KOPT-K1 (cell line): ENCODE data around the gene TMEM74B.

ENCODE experiments used
- H3K27ac ChIP-seq: fragments of 200-600 bp; sonication (generic); 2 replicates; pipeline ENCODE4 v1.5.1; 2016; ENCODE audit warnings: antibody characterized with exemption, mild to moderate bottlenecking, low read depth, low read length; ENCODE audit not compliant: poor library complexity, severe bottlenecking
- H3K36me3 ChIP-seq: fragments of 200-600 bp; sonication (generic); 2 replicates; pipeline ENCODE4 v1.5.1; 2017; ENCODE audit warnings: antibody characterized with exemption, mild to moderate bottlenecking, low read length, moderate library complexity; ENCODE audit not compliant: insufficient read depth
- H3K9me3 ChIP-seq: fragments of 200-600 bp; sonication (generic); 2 replicates; pipeline ENCODE4 v1.5.1; 2017; ENCODE audit warnings: antibody characterized with exemption, low read length, mild to moderate bottlenecking; ENCODE audit not compliant: insufficient read depth, poor library complexity, severe bottlenecking

Gene TMEM74B

DNA sequence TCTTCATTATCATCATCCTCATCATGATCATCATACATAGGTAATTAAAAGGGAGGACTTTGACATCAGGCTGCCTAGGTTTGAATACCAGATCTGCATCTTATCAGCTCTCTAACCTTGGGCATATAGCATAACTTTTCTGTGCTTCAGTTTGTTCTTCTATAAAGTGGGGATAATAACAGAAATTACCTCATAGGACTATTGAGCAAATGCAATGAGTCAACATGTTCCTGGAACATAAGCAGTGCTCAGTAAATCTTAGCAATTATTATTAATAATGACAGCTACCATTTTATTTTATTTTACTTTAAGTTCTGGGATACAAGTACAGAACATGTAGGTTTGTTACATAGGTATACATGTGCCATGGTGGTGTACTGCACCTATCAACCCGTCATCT is 25.7 kb upstream of the TMEM74B start:
- Histone ChIP-seq H3K9me3 (no peaks in the 10 kb centered on the region), H3K27ac (no peak overlapping the region), H3K36me3 (no peaks in the 10 kb centered on the region)

DNA sequence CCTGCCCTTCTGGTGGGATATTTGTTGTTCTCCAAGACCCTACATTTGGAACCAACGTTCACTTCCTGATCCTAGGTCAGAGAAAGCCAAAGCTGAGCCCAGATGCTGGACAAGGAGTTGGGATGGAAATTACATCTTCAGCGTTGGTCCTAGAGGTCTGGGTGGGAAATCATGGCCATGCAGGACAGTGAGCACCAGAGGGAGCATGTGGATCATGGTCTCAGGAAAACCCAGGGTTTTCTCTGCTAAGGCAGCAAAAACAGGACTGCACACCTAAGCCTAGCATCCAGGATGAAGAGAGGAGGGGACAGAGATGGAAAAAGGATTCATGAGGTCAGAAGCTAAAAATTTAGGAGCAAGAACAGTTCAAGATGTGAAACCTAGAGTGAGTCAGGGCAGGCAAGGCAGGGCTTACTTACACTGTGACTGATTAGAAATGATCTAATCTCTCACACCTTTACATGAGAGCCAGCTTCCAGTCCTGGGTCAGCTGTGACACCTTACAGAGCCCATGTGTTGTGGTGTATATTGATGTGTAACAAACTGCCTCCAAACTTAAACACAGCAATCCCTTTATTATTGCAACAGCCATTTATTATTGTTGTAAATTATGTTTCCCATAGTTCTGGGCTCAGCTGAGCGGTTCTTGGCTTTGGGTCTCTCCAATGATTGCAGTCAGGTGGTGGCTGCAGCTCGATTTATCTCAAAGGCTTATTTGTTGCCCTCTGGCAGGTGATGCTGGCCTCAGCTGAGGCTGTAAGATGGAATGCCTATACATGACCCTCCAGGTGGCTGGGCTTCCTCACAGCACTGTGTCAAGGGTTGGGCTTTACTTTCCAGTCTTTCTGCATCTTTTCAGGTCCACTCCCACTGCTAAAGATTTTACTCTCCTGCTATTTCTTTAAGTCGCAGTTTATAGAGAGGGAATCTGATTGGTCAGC is 24.9 kb upstream of the TMEM74B start:
- Histone ChIP-seq H3K36me3 (no peaks in the 10 kb centered on the region), H3K27ac (no peak overlapping the region), H3K9me3 (no peaks in the 10 kb centered on the region)

DNA sequence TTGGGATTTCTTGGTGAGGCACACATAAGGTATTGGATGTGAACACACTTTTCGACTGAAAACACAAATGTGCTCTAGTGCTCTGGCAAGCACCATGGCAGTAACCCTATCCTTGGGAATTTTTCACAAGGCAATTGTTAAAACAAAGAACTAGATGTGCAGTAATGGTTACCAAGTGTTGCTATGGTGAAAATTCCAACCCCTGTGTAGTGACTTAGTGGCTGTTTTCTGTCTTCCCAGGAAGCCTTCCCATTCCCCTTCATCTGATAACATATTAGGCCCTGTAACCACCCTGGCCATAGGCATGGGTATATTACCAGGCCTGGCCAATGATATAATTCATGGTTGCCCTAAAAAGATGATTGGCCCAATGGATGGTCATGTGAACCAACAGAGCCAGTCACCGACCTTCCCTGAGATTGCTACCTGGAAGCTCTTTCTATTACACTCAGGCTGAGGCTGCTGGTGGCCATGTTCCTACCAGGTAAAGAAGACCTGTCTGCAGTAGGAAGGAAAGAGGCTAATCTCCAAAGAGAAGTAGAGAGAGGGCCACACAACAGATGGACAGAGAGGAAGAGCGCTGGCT is 22.6 kb upstream of the TMEM74B start:
- Histone ChIP-seq H3K36me3 (no peaks in the 10 kb centered on the region), H3K27ac (no peak overlapping the region), H3K9me3 (no peaks in the 10 kb centered on the region)

DNA sequence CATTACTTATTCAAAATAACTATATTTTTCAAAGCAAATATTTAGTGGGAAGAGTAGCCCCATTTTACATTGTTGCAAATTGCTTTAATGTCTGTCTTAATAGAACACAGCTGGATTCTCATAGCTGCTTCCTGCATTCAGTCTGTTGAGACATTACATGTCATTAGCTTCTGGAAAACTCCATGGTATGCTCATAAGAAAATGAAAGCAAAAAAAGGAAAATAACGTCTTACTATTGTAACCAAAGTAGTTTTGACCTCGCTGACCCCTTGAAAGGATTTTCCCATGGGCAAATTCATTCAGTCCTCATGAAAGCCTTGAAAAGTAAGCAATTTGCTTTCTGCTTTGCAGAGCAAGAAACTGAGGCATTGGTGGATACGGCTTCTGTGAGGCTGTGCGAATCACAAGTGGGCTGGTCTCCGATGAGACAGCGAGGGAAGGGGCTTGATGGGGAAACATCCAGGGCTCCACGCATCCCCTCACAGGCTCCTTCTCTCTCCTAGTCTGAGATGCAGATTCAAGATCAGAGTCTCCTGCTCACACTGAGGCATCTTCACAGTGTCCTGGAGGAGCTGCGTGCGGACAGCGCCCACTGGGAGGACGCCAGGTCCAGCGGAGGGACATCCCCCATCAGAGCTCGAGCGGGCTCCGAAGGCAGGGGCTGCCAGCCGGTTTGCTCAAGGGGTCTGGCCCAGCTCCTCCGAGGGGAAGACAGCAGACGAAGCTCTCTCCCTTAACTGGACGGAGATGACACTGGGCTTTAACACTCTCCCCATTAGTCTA is 21.8 kb upstream of the TMEM74B start:
- H3K9me3 ChIP-seq = no peaks in the 10 kb centered on the region
- no peak overlapping the region for H3K27ac ChIP-seq
- H3K36me3 ChIP-seq = no peaks in the 10 kb centered on the region

DNA sequence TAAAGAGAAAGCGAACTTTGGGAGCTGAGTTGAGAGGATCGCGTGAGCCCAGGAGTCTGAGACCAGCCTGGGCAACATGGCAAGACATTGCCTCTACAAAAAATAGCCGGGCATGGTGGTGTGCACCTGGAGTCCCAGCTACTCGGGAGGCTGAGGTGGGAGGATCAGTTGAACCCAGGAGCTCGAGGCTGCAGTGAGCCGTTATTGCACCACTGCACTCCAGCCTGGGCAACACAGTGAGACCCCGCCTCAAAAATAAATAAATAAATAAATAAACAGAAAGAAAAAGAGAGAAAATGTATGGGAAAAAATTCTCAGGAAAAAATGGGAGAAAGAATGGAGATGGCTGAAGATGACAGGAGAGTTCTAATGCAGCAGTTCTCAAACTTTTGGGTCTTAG is 21.0 kb upstream of the TMEM74B start:
- H3K36me3 ChIP-seq = no peaks in the 10 kb centered on the region
- H3K9me3 ChIP-seq = no peaks in the 10 kb centered on the region
- H3K27ac ChIP-seq = no peak overlapping the region

DNA sequence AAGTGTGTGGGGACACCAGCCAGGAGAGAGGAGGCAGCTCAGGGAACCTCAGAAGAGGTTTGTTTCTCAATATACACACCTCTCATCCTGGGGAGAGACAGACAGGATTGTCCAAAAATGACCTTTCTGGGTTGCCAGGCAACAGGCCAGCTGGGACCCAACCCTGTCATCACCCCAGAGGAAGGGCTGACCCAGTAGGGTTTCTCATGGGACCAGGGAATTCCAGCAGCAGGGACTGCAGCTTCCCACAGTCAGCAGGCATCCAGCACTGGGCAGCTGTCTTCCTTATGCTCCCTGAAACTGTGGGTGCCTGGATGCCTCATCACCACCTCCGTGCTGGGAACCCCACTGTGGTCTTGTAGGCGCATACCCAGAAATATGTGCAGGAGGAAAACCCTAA is 19.8 kb upstream of the TMEM74B start:
- Histone ChIP-seq H3K9me3 (no peaks in the 10 kb centered on the region), H3K36me3 (no peaks in the 10 kb centered on the region), H3K27ac (no peak overlapping the region)

DNA sequence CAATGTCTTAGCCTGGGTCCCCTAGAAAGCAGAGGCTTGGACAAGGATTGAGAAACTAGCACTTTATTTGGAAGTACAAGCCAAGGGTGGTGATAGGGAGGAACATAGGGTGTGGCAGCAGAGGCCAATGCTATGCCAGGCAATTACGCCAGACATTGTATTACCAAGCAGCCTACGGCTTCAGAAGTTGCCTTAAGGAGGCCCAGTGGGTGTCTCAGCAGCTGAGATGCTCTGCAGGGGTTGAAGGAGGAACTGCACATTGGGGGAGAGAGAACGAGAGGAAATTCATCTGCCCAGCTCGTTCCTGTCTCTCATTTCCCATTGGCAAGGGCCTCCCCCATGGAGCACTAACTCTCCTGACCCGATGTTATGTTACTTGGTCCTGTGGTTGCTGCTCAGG is 19.3 kb upstream of the TMEM74B start:
- H3K27ac ChIP-seq = no peak overlapping the region
- H3K9me3 ChIP-seq = no peaks in the 10 kb centered on the region
- H3K36me3 ChIP-seq = no peaks in the 10 kb centered on the region

DNA sequence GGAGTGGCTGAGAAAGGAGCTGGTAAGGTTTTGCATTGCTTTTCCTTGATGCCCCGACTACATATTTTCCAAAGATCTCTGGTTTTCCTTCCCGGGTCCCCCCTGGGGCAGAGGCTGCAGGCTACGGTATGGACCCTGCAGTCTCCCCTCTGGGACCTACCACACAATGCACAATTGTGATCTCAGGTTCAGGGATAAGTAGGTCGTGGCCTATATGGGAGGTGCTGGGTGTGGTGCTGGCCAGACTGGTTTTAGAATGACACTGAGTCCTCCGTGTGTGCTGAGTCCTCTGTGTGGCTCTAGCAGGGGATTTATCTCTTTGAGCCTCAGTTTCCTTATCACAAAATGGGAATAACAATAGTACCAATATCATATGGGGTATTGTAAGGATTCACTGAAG is 18.8 kb upstream of the TMEM74B start:
- Histone ChIP-seq H3K27ac (no peak overlapping the region), H3K36me3 (no peaks in the 10 kb centered on the region), H3K9me3 (no peaks in the 10 kb centered on the region)

DNA sequence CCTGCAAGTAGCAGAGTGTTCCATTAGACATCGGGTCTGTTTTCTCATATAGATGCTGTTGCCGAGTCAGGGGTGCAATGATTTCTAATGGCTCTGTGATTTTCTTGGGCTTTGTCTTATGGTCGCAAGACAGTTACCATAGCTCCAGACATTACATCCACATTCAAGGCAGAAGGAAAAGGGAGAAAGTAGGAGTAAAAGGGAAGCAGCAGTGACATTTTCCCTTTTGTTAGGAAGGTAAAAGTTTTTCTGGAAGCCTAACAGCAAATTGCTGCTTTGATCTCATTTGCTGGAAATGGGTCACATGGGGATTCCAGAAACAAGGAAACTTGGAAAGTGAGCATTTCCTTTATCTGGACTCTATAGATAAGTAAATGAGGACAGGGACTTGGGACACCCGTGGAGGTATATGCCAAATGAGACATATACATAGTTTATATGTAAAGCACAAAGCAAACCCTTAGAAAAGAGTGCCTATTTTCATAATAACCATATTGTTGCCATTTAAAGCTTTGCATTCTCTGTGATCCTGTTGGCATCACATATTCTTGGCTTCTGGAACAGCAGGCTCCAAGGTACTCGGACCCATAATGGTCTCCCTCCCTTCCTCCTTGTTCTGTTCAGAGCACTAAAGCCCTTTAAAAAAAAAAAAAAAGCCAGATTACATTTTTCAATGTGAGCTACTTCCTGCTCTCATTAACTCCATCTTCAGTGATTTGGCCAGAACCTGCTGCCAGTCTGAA is 18.2 kb upstream of the TMEM74B start, which contains the start of gene C20orf202:
Gene C20orf202, plus strand, starts transcription at position 693 of the 743 bp plus-strand sequence. CDS start 132 bp downstream, outside the sequence.
- Histone ChIP-seq H3K27ac (no peak within 1 kb of the TSS), H3K9me3 (no peaks in the 10 kb centered on the region), H3K36me3 (no peaks in the 10 kb centered on the region)

DNA sequence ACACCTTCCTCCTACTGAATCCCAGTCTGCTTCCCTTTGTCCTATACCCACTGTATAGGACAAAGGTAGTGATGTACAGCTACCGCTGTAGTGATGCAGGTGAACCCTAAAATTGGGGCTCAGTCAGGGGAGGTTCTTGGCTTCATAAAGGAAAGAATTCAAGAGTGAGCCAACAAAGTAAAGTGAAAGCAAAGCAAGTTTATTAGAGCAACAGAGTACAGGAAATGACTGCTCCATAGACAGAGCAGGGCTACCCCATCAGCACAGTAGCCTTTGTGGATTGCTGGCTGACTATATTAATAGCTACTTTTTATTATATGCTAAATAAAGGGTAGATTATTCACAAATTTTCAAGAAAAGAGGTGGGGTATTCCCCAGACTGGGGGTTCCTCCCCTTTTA is 15.2 kb upstream of the TMEM74B start:
- Histone ChIP-seq H3K36me3 (no peaks in the 10 kb centered on the region), H3K27ac (no peak overlapping the region), H3K9me3 (no peaks in the 10 kb centered on the region)

DNA sequence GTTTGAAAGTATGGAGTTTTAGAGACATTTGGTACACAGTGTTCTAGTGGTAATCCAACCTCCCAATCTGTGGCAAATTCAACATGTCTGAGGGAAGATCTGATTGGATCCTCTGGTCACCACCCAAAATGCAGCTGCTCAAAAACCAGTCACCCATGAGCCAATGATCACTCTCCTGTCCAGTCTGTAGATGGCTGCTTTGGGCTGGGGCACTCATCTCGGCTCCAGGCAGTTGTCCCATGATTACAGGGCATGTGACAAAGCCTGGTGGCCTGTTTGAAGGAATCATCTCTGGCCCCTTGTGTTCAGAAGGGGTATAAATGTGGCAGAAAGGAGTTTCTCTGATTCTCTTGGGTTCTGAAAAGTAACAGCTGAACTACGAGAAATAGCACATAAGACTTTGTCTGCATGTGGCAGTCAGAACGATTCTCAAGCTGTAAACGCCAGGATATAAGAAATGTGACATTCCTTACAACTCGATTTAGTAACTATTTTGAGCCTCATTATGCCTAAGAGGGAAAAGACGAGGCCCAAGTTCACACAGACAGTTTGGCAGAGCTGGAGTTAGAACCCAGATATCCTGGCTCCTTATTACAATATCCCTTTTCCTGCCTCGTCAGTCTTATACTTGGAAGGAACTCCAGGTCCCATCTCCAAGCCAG is 14.6 kb upstream of the TMEM74B start:
- H3K36me3 ChIP-seq = no peaks in the 10 kb centered on the region
- H3K27ac ChIP-seq = no peak overlapping the region
- H3K9me3 ChIP-seq = no peaks in the 10 kb centered on the region

DNA sequence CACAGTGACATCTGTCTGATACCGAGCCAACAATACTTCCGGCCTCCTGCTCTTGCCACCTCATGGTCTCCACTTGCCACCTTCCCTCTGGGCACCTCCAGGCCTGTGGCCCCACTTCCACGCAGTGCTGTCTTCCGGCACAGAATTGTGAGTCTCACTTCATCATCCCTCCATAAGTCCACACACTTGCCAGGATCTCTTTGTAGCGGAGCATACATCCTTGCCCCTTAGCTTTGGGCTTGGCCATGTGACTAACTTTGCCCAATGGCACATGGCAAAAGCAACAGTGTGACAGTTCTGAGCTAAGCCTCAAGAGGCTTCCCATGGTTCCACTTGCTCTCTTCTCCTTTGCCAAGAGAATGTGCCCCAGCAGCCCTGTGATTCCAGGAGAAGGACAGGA is 14.0 kb upstream of the TMEM74B start:
- Histone ChIP-seq H3K27ac (no peak overlapping the region), H3K9me3 (no peaks in the 10 kb centered on the region), H3K36me3 (no peaks in the 10 kb centered on the region)

DNA sequence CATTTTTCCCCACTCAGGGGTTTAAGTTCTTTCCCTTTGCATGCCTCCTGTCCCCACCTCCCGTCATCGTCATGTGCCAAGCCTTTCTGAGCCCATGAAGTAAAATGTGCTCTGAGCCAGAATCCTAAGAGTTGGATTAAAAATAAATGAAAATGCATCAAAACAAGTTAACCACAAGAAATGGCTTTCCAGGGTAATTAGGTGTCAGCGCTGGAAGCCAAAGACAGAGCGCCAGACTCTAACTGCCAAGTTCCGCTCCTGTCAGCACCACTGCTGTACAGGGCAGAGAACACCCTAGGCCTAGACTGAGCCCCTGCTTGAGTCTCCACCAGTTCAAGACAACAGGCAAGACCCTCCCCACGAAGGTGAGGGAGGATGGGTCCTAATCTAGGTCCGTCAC is 13.0 kb upstream of the TMEM74B start:
- Histone ChIP-seq H3K27ac (no peak overlapping the region), H3K36me3 (no peaks in the 10 kb centered on the region), H3K9me3 (no peaks in the 10 kb centered on the region)

DNA sequence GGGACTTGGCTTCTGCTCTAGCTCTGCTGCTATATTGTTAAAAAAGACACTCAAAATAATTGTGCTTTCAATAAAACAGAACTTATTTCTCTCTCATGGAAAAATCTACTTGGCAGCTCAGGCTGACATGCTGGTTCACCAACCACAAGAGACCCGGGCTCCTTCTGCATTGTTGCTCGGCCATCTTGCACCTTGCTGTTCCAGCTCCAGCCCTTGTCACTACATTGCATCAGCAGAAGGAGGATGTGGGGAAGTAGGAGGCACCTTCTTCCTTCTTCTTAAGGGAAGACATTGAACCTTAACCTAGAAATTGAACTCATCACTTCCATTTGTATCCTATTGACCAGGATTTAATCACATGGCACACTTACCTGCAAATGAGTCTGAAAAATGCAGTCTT is 11.9 kb upstream of the TMEM74B start:
- no peaks in the 10 kb centered on the region for H3K9me3 ChIP-seq
- H3K36me3 ChIP-seq = no peaks in the 10 kb centered on the region
- H3K27ac ChIP-seq = no peak overlapping the region
